ENCODE results near the gene MAP3K3. TPM values are rescaled to one million over a fixed set of nuclear protein-coding genes. Genes with fewer than 3 reads are reported as not detected.

Gene MAP3K3
- total and polyA plus RNA-seq, 2 experiments from 2014 or later: 6.1 to 24.6 TPM

DNA sequence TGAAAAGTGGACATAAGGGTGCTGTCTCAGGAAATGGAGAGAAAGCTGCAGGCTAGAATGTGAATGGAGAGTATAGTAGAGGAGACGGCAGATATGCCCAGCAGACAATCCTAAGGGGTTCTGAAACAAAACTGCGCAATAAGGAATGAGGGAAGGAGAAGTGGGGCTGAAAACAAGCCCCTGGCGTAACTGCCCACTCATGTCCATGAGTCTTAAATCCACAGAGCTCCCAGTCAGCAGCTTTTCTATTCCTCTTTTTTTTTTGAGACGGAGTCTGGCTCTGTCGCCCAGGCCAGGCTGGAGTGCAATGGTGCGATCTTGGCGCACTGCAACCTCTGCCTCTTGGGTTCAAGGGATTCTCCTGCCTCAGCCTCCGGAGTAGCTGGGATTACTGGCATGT is 113.5 kb downstream of the MAP3K3 start (continued):
- TF ChIP-seq, protein P1, sequence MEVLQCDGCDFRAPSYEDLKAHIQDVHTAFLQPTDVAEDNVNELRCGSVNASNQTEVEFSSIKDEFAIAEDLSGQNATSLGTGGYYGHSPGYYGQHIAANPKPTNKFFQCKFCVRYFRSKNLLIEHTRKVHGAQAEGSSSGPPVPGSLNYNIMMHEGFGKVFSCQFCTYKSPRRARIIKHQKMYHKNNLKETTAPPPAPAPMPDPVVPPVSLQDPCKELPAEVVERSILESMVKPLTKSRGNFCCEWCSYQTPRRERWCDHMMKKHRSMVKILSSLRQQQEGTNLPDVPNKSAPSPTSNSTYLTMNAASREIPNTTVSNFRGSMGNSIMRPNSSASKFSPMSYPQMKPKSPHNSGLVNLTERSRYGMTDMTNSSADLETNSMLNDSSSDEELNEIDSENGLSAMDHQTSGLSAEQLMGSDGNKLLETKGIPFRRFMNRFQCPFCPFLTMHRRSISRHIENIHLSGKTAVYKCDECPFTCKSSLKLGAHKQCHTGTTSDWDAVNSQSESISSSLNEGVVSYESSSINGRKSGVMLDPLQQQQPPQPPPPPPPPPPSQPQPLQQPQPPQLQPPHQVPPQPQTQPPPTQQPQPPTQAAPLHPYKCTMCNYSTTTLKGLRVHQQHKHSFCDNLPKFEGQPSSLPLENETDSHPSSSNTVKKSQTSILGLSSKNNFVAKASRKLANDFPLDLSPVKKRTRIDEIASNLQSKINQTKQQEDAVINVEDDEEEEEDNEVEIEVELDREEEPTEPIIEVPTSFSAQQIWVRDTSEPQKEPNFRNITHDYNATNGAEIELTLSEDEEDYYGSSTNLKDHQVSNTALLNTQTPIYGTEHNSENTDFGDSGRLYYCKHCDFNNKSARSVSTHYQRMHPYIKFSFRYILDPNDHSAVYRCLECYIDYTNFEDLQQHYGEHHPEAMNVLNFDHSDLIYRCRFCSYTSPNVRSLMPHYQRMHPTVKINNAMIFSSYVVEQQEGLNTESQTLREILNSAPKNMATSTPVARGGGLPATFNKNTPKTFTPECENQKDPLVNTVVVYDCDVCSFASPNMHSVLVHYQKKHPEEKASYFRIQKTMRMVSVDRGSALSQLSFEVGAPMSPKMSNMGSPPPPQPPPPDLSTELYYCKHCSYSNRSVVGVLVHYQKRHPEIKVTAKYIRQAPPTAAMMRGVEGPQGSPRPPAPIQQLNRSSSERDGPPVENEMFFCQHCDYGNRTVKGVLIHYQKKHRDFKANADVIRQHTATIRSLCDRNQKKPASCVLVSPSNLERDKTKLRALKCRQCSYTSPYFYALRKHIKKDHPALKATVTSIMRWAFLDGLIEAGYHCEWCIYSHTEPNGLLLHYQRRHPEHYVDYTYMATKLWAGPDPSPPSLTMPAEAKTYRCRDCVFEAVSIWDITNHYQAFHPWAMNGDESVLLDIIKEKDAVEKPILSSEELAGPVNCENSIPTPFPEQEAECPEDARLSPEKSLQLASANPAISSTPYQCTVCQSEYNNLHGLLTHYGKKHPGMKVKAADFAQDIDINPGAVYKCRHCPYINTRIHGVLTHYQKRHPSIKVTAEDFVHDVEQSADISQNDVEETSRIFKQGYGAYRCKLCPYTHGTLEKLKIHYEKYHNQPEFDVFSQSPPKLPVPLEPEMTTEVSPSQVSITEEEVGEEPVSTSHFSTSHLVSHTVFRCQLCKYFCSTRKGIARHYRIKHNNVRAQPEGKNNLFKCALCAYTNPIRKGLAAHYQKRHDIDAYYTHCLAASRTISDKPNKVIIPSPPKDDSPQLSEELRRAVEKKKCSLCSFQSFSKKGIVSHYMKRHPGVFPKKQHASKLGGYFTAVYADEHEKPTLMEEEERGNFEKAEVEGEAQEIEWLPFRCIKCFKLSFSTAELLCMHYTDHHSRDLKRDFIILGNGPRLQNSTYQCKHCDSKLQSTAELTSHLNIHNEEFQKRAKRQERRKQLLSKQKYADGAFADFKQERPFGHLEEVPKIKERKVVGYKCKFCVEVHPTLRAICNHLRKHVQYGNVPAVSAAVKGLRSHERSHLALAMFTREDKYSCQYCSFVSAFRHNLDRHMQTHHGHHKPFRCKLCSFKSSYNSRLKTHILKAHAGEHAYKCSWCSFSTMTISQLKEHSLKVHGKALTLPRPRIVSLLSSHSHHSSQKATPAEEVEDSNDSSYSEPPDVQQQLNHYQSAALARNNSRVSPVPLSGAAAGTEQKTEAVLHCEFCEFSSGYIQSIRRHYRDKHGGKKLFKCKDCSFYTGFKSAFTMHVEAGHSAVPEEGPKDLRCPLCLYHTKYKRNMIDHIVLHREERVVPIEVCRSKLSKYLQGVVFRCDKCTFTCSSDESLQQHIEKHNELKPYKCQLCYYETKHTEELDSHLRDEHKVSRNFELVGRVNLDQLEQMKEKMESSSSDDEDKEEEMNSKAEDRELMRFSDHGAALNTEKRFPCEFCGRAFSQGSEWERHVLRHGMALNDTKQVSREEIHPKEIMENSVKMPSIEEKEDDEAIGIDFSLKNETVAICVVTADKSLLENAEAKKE (CRISPR knock-in tag; IDR thresholded peaks at IDR 0.05): no peak

DNA sequence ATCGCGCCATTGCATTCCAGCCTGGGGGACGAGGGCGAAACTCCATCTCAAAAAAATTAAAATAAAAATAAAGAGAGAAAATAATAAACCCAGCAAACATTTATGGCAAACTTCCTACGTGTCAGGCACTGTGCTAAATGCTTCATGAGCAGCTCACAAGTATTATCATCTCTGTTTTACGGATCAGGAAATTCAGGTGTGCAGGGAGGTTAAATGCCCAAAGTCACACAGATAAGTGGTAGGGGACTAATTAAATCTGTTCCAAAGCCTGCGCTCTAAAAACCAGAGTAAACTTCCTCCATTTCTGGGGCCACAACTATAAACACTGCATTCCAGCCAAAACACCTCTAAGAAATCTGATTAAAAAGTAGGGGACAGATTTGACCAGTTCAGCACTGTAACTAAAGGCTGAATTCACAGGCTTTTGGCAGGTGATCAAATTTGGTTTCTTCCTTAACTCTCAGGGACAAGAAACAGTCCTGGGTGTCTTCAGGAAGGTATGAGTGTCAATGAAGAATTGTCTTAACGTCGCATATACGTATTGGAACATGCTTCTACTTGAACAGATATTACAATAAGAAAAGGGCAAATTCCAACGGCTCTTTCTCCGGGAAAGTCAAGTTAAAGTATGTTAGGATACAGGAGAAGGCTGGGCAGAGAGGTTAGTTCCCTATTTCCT is 118.4 kb downstream of the MAP3K3 start:
- no peaks in the 10 kb centered on the region for H3K9me2 ChIP-seq (ENCODE audit: insufficient read depth)
- Mint-ChIP-seq H3K27ac (peak overlapping the region; percentile 87), H3K4me1 (peaks cover 10% of the 10 kb centered on the region; the same call in 2 of the 3 replicates), H3K36me3 (ENCODE audit: low read depth) (peaks cover 3% of the 10 kb centered on the region; the same call in 2 of the 3 replicates), H3K9me3 (no peaks in the 10 kb centered on the region), H3K27me3 (ENCODE audit: insufficient read depth, low read depth, poor library complexity) (peaks cover 12% of the 10 kb centered on the region), H3K4me3 (peak overlapping the region; percentile 95)
- H2AFZ ChIP-seq: peak overlapping the region; percentile 90
- no peaks in the 10 kb centered on the region for H3K27me3 ChIP-seq (ENCODE audit: insufficient read depth)
- H3K27ac ChIP-seq (ENCODE audit: low read depth): peak overlapping the region; percentile 95
- H4K20me1 ChIP-seq (replicated peaks; ENCODE audit: insufficient read depth): no peaks in the 10 kb centered on the region
- ATAC-seq: no peak
- H3K4me3 ChIP-seq: peak overlapping the region; percentile 88
- H3F3A ChIP-seq (replicated peaks; ENCODE audit: low read depth): peaks cover 19% of the 10 kb centered on the region
- peaks cover 10% of the 10 kb centered on the region for H3K79me2 ChIP-seq (replicated peaks; ENCODE audit: insufficient read depth)
- peaks cover 9% of the 10 kb centered on the region; the same call in 1 of the 2 replicates for H3K4me1 ChIP-seq (ENCODE audit: insufficient read depth)
- DNase-seq (ENCODE audit: low spot score): no peak
- H3K36me3 ChIP-seq (ENCODE audit: insufficient read depth): 0 out of 2 replicates have a peak, but pooled peaks cover under 1% of the 10 kb centered on the region
- H3K4me2 ChIP-seq: peak overlapping the region; percentile 96
- TF ChIP-seq, protein P1 (CRISPR knock-in tag; IDR thresholded peaks at IDR 0.05): no peak
- TF ChIP-seq ZNF331 (CRISPR knock-in tag; IDR thresholded peaks at IDR 0.05; ENCODE audit: low read depth): no peak
- TF ChIP-seq, protein P2, sequence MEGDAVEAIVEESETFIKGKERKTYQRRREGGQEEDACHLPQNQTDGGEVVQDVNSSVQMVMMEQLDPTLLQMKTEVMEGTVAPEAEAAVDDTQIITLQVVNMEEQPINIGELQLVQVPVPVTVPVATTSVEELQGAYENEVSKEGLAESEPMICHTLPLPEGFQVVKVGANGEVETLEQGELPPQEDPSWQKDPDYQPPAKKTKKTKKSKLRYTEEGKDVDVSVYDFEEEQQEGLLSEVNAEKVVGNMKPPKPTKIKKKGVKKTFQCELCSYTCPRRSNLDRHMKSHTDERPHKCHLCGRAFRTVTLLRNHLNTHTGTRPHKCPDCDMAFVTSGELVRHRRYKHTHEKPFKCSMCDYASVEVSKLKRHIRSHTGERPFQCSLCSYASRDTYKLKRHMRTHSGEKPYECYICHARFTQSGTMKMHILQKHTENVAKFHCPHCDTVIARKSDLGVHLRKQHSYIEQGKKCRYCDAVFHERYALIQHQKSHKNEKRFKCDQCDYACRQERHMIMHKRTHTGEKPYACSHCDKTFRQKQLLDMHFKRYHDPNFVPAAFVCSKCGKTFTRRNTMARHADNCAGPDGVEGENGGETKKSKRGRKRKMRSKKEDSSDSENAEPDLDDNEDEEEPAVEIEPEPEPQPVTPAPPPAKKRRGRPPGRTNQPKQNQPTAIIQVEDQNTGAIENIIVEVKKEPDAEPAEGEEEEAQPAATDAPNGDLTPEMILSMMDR (conservative IDR thresholded peaks at IDR 0.05; ENCODE audit: low read depth in 2 of 2): no peak
- TF ChIP-seq EZH2phosphoT487 (IDR thresholded peaks at IDR 0.05; ENCODE audit: unreplicated experiment): no peak
- no peak for TF ChIP-seq JUNB (IDR thresholded peaks at IDR 0.05; ENCODE audit: unreplicated experiment)
